Measurements from ENCODE around the gene BTBD6.

DNA sequence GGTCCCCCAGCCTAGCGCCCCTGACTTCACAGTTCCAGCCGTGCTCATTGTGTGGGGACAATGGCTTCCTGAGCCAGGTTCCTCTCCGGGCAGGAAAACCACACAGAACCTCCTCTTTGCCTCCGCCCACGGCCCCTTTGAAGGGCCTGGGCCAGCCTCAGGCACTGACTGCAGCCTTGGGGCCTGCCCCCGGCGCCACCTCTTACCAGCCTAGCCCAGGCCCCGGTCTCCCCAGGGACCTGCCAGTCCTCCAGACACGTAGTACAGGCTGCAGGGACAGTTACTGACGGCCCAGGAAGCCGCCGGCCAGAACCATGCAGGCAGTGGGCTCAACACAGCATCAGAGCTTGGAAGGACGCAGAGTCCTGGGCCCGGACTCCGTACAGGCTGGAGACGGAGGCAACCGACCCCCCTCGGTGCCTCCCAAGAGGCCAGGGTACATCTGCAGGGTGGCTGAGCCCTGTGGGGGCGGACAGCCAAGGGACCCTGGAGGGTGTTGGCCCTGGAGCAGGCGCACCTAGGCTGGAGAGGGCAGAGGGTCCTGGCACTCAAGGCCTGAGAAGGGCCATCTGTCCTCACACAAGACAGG lies 46.3 kb upstream of the BTBD6 start:
- TF ChIP-seq CTCF (IDR thresholded peaks at IDR 0.05; ENCODE audit: extremely low read depth in 1 of 2, insufficient read depth in 1 of 2, low read depth in 1 of 2, low read length in 2 of 2) (no peak), POLR2A (IDR thresholded peaks at IDR 0.05; ENCODE audit: low read depth, low read length) (no peak), POLR2AphosphoS5 (IDR thresholded peaks at IDR 0.05; ENCODE audit: insufficient read depth, low read depth, low read length) (no peak), EZH2 (IDR thresholded peaks at IDR 0.05; ENCODE audit: borderline replicate concordance, low read depth, low read length, severe bottlenecking) (no peak), JUN (IDR thresholded peaks at IDR 0.05; ENCODE audit: borderline replicate concordance, insufficient read depth, insufficient read length, low read depth) (no peak), FOS (IDR thresholded peaks at IDR 0.05; ENCODE audit: borderline replicate concordance, insufficient read depth, low read length) (no peak), MAX (IDR thresholded peaks at IDR 0.05; ENCODE audit: insufficient read depth, insufficient read length) (no peak)
